HG03280 (cell line): ENCODE results near the gene TM7SF3.
A peak's percentile ranks its signal among the peaks of the same experiment; 100 is the strongest.
"Not testable (repeated sequence)": the region's sequence is repeated elsewhere in the genome, so short reads cannot be mapped to it uniquely, and the experiment has no call there.

Experiments used
- ATAC-seq: cut with Tn5 transposase; IDR thresholded peaks from one replicate; pipeline ENCODE4 v1.9.1; 2021; ENCODE audit warnings: mild to moderate bottlenecking, moderate library complexity; ENCODE audit not compliant: unreplicated experiment

TM7SF3 gene

GRCh38 chr12:27014085-27014858, at the start of gene TM7SF3:
Gene TM7SF3, minus strand, starts transcription at chr12:27014384. Its CDS starts 216 bp downstream, at chr12:27014168.
- peak; percentile 91 for ATAC-seq

- no peak for ATAC-seq
These were observed 49.2 kb upstream of the TM7SF3 start for GRCh38 chr12:27063250-27063851.

- ATAC-seq: no peak
These were observed 47.1 kb upstream of the TM7SF3 start for GRCh38 chr12:27061317-27061716.

GRCh38 chr12:27060740-27061139, 46.6 kb upstream of the TM7SF3 start:
- no peak for ATAC-seq

- no peak for ATAC-seq
These were observed 43.4 kb upstream of the TM7SF3 start for GRCh38 chr12:27057543-27057942.

- no peak for ATAC-seq
These were observed 41.8 kb upstream of the TM7SF3 start for GRCh38 chr12:27055966-27056365.

GRCh38 chr12:27052742-27053141, 38.6 kb upstream of the TM7SF3 start:
- no peak for ATAC-seq

GRCh38 chr12:27052176-27052575, 38.0 kb upstream of the TM7SF3 start:
- ATAC-seq: no peak

- ATAC-seq: no peak
These were observed 34.9 kb upstream of the TM7SF3 start for GRCh38 chr12:27048822-27049752.

GRCh38 chr12:27042018-27042417, 27.8 kb upstream of the TM7SF3 start:
- not testable (repeated sequence) for ATAC-seq

GRCh38 chr12:27040637-27041036, 26.5 kb upstream of the TM7SF3 start:
- not testable (repeated sequence) for ATAC-seq

- ATAC-seq: no peak
These were observed 20.6 kb upstream of the TM7SF3 start for GRCh38 chr12:27034607-27035293.

- no peak for ATAC-seq
These were observed 18.5 kb upstream of the TM7SF3 start for GRCh38 chr12:27032679-27033078.

- no peak for ATAC-seq
These were observed 17.3 kb upstream of the TM7SF3 start for GRCh38 chr12:27031531-27031930.

GRCh38 chr12:27026257-27026656, 12.1 kb upstream of the TM7SF3 start:
- ATAC-seq: no peak

GRCh38 chr12:27025116-27025515, 10.9 kb upstream of the TM7SF3 start:
- no peak for ATAC-seq

- ATAC-seq: no peak
These were observed 10.1 kb upstream of the TM7SF3 start for GRCh38 chr12:27024291-27024690.

GRCh38 chr12:27020761-27021160, 6.6 kb upstream of the TM7SF3 start:
- no peak for ATAC-seq

GRCh38 chr12:27018037-27018436, 3.9 kb upstream of the TM7SF3 start:
- ATAC-seq: no peak

GRCh38 chr12:27017163-27017823, 3.1 kb upstream of the TM7SF3 start:
- ATAC-seq: not testable (repeated sequence)
